GM18861 (cell line): ENCODE measurements around the gene AMBRA1.

Source experiments
- ATAC-seq: cut with Tn5 transposase; IDR thresholded peaks from one replicate; pipeline ENCODE4 v1.9.1; 2021; ENCODE audit not compliant: unreplicated experiment

AMBRA1 gene

DNA sequence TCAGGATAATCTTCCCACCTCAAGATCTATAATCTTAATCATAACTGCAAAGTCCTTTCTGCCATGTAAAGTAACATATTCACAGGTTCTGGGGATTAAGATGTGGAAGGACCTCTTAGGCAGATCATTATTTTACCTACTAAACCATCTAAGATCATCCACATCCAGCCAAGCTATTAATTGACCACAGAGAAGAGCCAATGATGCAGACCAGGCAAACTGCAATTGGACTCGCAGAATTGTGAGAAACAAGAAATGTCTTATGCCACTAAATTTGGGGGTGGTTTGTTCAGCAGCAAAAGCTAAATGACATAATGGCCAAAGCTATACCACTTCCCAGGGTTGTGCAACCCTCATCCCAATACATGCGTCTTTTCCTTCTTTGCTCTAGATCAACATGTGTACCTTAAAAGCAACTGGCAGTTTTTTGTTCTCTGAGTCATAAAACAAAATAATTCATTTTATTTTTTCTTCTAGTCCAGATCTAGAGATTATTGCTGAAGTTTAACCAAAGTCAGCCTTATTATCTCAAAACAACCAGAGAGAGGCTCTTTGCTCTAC, 113.6 kb downstream of the AMBRA1 start:
- ATAC-seq: no peak

DNA sequence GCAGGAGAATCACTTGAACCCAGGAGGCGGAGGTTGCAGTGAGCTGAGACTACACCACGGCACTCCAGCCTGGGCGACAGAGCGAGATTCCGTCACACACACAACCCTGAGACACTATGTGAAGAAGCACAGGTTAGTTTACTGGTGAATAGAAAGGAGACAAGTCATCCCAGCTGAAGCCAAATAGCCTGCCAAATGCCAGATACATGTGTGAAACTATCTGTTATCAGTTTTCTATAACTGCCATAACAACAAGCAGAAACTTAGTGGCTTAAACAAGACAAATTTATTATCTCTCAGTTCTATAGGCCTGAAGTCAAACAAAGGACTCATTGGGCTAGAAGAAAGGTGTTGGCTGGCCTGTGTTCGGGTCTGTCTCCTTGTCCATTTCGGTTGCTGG, 114.2 kb downstream of the AMBRA1 start:
- ATAC-seq: no peak

DNA sequence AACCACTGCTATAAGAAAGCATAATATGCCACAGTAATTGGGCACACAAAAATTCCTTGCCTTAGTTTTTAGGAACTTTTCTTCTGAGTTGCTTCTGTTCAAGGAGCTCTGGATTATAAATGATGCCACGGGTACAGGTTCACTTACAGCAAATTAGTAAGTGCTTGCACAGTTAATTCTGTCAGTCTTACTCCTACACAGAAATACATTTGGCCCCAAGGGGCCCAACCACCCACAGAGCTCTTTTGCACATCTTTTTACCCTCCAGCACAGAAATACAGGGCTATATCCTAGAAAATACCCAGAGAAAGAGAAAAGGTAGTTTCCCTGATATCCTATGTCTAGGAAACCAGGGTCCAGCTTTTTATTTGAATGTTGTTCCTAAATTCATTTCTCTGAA, 115.6 kb downstream of the AMBRA1 start:
- no peak for ATAC-seq

DNA sequence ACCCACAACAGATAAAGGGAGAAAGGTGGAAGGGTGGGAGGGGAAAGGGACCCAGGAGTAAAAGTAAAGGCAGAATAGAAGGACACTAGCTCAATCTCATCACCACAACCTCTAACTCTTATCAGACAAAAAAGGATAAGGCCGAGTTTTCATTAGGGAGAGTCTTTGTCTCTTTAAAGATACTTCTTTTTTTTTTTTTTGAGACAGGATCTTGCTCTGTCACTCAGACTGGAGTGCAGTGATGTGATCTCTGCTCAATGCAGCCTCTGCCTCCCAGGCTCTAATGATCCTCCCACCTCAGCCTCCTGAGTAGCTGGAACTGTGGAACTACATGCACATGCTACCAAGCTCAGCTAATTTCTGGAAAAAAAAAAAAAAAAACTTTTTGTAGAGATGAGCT, 116.7 kb downstream of the AMBRA1 start:
- ATAC-seq: no peak

DNA sequence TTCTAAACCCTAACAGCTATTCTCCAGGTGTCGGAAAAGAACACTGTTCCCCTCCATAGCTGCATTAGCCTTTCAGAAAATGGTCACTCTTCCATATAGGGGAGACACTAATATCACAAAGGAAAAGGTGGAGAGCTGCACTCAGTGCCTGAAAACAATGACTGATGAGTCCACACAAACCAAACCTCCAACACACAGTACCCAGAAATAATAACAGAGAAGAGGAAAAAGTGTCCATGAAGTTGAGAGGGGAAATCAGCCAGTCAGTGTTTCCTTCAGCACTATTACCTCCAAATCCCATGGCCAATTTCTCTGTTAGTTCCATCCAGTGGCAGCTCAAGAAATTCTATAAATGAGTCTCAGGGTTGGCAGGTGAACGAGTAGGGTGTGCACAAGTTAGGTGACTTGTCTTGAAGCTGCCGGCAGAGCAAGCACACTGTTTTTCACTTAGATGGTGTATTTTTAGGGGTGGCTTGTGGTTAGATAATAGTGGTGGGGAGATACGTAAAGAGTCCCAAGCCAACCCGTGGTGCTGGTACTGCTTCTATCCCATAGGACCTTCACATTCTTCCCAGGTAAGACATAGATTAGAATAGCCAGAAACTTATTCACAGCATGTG, 117.8 kb downstream of the AMBRA1 start:
- peak; percentile 41 for ATAC-seq

DNA sequence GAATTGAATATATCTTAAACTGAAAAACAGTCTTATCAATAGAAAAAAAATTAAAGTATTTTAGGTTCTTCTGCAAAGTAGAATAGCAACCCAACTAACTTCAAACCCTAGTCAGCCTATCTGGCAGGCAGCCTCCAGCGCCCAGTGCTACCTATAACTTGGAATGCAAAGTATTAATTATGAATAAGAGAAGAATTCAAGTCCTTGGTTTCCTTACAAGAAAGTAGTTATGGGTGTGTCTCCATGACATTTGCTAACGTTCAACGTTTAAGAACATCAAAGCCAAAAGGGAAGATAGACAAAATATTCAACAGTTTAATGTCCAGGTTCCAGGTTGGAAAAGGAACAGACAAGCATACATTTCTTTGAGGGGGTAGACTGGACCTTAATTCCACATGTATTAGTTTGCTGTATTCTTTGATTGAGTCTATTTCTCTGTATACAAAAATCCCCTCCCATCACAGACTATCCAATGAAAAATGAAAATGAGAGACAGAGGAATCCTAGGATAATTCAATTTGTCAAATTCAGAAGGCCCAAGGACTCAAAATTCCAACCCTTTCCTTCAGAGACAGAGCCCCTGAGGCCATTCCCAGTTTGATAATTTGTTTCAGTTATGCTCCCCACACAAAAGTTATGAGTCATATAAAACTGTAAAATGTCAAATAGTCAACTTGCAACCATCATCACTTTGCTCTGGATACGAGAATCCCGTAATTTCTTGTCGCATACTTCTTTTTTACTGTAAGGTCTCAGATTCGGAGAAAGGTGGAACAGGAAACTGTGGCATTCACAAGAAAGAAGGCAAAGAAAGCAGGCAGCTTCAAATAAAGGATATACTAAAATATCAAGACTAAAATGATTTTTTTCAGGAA, 118.5 kb downstream of the AMBRA1 start:
- ATAC-seq: no peak

DNA sequence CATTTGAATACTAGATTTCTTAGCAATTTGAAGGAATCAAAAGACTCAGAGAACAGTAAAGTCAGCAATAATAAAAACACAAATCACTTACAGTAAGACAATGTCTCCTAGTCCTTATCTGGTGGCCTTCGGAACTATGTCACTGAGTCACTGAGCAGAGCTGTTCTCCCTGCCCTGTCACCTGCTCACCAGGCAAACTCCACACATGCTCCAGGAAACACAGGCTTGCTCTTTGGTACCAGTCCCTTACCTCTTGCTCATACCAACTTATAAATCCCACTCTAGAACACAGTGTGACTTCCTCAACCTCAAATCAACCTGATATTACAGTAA, 121.2 kb downstream of the AMBRA1 start:
- ATAC-seq: no peak

DNA sequence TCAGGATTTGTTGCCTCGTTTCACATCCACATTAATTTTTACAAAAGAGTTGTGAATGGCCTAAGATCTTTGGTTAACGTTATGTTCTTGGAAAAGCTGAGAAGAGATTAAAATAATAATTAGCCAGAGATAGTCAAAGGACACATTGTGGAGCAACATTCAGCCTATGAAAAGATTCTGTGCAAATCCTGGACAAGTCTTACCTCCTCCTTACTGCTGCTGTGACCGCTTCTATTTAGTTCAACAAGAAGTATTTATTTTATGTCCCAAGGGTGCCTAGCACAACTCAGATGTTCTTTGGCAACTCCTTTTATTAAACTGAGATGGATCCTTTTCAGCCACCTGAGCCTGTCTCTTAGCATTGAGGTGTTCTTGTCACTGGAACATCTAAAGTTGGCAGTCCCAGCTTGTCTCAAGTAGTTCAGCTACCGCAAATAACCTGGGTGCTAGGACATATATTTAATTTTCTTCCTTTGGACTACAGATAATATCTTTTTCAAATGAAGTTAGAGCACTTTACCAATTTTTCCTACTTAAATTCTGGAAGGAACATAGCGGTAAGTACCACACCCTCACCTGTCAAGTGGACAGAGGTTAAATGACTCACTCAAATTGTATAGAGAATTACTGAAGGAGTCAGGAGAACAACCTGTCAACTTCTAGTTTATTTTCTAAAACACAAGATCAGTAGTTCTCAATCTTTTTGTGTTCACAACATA, 121.7 kb downstream of the AMBRA1 start:
- no peak for ATAC-seq

DNA sequence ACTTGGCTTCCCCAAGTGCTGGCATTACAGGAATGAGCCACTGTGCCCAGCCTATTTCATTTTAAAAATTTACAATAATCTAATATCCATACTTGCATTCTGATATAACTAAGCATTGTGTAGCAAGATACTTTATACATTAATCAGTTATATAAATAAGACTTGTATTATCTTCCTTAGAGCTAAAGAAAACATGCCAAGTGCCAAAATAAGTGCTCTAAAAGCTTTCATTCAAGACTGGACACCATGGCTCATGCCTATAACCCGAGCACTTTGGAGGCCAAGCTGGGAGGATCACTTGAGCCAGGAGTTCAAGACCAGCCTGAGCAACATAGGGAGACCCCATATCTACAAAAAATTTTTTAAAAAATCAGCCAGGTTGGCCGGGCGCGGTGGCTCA, 123.9 kb downstream of the AMBRA1 start:
- ATAC-seq: no peak

DNA sequence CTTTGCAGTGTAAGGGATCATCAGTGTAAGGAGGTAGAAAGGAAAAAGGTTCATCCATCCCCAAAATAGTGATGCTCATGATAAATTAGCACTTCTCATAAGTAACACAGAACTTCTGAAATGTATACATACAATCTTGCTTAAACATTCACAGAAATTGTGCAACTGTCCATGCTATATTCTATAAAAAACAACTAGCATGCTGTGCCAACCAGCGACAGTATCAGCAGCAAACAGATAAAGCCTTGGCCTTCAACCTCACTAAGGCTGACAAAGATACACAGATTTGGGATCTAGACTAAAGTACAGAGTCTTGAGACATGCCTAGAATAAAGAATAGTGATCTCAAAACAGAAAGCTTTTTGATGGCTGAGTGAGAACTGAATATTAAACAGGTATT, 128.1 kb downstream of the AMBRA1 start:
- no peak for ATAC-seq

DNA sequence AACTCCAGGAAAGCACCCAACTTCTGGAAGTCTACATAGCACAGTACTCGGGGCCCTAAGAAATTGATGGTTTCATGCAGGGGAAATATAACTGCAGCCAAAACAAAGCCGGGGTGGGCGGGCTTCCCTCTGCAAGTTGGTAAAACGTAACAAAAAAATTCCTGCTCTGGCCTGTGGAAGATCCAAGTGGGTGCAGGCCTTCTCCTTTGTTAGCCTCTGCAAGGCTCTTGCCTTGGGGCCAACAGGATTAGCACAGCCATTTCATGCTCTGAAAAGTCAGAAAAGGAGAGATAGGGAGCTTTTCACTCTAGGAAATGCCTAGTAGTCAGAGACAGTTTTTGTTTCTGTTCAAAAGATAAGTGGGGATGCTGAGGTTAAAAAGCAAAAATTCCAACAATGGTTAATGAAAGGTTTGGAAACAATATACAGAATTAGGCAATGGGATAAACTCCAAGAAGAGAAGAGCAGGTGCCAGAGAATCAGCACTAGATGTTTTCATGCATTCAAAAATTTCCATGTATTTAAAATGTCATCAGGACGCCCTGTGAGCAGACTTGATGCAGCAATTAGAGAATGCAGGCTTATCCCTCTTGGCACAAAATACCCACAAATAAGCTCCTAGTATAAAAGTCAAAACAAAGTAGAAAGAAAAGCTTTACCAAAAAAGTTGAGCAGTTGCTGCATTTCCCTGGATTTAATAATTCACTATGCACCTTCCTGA, 130.0 kb downstream of the AMBRA1 start:
- ATAC-seq: no peak

DNA sequence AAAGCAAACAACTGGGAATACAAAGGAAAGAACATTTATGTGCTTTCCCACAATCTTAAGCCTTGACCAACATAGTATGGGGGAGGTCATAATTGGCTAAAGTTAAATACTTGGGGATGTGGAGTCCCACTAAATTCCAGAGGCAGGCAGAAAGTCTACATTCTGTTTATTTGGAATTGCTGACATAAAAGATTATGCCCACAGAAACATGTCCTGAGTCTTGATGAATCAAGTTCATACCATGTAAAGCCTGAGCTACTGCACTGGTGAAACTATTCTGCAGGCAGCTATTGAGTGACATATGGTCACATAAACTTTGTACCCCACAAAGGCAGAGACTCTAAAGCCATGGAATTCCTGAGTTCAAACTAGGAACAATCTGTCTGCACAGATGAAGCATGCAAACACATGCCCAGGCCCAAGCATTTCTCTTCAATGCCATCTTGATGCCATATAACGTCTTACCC, 132.3 kb downstream of the AMBRA1 start:
- no peak for ATAC-seq

DNA sequence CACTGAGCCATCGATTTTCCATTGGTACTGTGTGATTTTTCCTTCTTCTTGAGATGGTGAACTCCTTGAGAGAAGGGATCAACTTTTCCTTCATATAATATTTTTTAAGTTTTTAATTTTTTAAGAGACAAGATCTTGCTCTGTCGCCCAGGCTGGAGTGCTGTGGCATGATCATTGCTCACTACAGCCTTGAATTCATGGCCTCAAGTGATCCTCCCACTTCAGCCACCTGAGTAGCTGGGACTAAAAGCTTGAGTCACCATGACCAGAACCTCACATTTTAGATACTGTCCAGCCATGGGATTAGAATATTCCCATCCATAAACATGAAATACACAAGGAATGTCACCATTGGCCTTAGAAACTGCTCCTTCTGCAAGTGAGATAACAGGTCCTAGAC, 135.3 kb downstream of the AMBRA1 start:
- ATAC-seq: no peak

DNA sequence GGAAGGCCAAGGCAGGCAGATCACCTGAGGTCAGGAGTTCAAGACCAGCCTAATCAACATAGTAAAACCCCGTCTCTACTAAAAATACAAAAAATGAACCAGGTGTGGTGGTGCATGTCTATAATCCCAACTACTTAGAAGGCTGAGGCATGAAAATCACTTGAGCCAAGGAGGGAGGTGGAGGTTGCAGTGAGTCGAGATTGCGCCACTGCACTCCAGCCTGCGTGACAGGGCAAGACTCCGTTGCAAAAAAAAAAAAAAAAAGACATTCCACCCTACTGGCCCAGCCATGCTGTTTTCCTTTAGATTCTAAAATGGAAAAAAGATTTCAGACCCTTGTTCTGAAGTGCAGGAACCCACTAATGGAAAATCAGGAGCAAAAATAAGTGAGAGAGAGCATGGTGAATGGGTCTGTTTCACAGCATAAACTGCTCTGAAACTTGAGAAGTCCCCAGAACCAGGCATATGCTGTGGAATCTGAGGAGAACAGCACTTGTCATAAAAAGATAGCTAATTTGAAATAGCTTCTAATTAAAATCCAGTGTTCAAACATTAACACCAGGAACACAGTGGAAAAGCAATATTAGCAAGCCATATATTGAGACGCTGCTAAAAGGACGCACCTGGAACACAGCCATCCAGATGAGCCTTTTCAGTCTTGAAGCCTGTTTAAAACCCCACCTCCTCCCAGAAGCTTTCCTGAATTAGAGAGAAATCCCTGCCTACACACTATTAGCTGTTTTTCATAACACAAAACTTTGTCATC, 136.0 kb downstream of the AMBRA1 start:
- no peak for ATAC-seq

DNA sequence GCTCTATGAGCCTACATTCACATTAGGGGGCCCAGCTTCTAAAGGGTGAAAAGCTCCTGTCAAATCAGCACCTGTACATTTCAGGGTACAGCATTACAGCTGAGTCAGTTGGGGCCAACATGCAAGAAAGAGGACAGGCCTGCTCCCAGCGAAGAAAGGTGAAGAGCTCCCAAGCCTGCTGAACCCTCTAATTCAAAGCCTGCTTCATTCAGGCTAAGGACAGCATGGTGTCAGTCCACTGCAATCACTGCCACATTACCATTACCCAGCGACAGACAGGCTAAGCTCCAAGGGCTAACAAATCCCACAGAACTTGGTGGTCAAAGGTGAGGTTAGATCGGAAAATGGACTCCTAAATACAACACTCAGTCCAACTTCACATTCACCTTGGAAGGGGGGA, 136.8 kb downstream of the AMBRA1 start:
- ATAC-seq: no peak

DNA sequence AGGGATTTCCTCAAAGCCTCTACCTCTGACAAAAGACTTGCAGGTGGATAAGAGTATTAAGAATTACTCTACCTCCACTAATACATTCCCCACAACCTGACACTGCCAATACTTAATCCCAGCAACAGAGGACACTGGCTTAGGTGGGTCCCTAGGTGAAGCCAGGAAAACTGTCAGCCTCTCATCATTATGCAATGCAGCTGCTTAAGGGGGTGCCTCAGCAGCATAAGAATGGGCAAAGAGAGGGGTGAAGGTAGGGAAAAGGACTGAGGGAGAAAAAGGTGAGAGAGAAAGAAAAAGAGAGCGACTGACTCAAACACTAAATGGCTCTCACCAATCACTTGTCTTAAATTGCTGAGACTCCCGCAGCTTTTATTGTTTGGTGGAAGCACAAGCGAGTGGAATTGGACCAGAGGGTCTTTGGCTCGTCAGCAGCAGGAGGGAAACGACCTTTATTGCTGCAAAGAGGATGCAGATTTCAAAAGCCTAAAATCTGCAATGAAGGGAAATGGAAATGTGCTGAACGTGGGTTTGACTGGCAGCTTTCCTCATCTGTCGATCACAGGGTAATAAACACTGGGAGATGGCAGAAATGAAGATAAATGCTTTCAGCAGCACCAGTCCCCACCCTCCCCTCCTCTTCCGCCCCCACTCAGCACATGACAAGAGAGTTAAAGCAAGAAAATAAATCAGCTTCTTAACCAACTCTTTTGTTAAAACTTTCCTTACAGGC, 137.4 kb downstream of the AMBRA1 start:
- ATAC-seq: no peak

DNA sequence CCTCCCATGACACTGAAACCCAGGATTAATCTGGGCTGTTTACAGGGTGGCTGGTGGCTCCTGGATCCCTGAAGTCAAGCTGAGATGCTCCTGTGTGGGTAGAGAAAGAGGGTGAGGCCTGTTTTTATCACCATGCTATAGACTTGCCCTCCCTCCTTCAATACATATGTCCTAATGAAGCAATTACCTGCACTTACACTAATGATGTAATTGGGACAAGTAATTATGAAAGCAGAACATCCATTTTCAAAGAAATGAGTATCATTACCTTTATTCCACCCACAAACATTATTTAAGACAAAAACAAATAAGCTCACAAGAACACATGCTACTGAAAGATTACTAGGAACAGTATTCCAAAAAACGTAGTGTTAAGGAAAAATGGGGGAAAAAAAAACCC, 138.0 kb downstream of the AMBRA1 start:
- ATAC-seq: no peak

DNA sequence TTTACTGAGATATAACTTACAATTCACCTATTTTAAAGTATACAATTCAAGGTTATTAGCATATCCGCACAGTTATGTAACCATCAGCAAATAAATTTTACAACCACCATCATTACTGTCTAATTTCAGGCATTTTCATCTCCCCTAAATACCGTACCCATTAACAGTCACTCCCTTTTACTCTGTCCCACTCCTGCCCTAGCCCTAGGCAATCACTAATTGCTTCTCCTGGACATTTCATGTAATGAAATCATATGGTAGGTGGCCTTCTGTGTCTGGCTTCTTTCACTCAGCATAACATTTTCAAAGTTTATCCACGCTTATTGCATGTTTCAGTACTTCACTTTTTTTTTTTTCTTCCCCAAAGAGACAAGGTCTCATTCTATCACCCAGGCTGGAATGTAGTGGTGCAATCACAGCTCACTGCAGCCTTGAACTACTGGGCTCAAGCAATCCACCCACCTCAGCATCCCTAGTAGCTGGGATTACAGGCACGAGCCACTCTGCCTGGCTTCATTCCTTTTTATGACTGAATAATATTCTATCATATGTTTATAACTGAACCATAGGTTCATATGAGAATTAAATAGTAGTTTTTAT, 140.8 kb downstream of the AMBRA1 start:
- no peak for ATAC-seq

DNA sequence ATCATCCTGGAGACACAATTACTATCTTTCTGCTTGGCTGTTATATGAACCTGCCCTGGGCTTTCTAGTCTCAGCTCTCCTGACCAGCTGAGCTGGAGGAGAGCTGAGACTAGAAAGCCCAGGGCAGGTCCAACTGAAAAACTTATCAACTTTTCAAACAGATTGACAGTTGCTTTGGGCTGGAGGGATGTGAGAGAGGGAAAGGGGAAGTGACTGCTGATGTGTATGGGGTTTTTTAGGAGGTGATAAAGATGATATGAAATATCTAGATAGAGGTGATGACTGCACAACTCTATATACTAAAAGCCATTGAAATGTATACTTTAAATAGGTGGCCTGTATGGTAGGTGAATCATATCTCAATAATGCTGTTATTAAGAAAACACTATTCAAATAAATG, 142.1 kb downstream of the AMBRA1 start:
- no peak for ATAC-seq
